DND-41 (cell line): ENCODE measurements around the gene PTMS.

Experiments used
- ATAC-seq: fragments of 200-7000 bp; cut with Tn5 transposase; 3 replicates; pipeline ENCODE4 v1.9.1; 2021; ENCODE audit warnings: low read depth; ENCODE audit not compliant: insufficient read depth
- DNase-seq: peaks from one replicate; pipeline ENCODE4 v3.0.0-alpha.2; 2020
- H2AFZ ChIP-seq: 2 replicates; pipeline ENCODE4 v1.6.0; 2012; ENCODE audit warnings: low read depth, low read length
- H3K27ac ChIP-seq: 2 replicates; pipeline ENCODE4 v1.5.1; 2012; ENCODE audit warnings: low read length, inconsistent platforms
- H3K27me3 ChIP-seq: fragments of 200-600 bp; sonication (generic); 2 replicates; pipeline ENCODE4 v1.6.0; 2012; ENCODE audit warnings: low read length, mild to moderate bottlenecking, inconsistent platforms; ENCODE audit not compliant: insufficient read depth, poor library complexity
- H3K36me3 ChIP-seq: 2 replicates; pipeline ENCODE4 v1.5.1; 2012; ENCODE audit warnings: low read length, inconsistent platforms; ENCODE audit not compliant: insufficient read depth
- H3K4me1 ChIP-seq: 2 replicates; pipeline ENCODE4 v1.5.1; 2012; ENCODE audit warnings: mild to moderate bottlenecking, low read length; ENCODE audit not compliant: insufficient read depth
- H3K4me2 ChIP-seq: 2 replicates; pipeline ENCODE4 v1.6.0; 2012; ENCODE audit warnings: mild to moderate bottlenecking, moderate library complexity, low read length, inconsistent platforms; ENCODE audit not compliant: insufficient read depth
- H3K4me3 ChIP-seq, 2 experiments: fragments of 200-600 bp in 1 of 2; shearing (Covaris generic) in 1 of 2; 2 replicates each; pipeline ENCODE4 v1.5.1; 2012 to 2016; ENCODE audit warnings: inconsistent platforms in 2 of 2, low read length in 2 of 2, mild to moderate bottlenecking in 2 of 2, low read depth in 1 of 2, moderate library complexity in 1 of 2
- H3K79me2 ChIP-seq: 2 replicates; pipeline ENCODE4 v1.6.0; 2012; ENCODE audit warnings: low read length, inconsistent platforms; ENCODE audit not compliant: insufficient read depth
- H3K9ac ChIP-seq: 2 replicates; pipeline ENCODE4 v1.6.0; 2012; ENCODE audit warnings: low read depth, mild to moderate bottlenecking, inconsistent platforms, low read length, moderate library complexity
- H3K9me3 ChIP-seq: 2 replicates; pipeline ENCODE4 v1.5.1; 2012; ENCODE audit warnings: low read length, moderate library complexity, mild to moderate bottlenecking, inconsistent platforms; ENCODE audit not compliant: insufficient read depth, severe bottlenecking
- H4K20me1 ChIP-seq: 2 replicates; pipeline ENCODE4 v1.6.0; 2012; ENCODE audit warnings: low read length; ENCODE audit not compliant: insufficient read depth
- CTCF ChIP-seq: IDR thresholded peaks from 2 replicates; pipeline ENCODE4 v1.5.1; 2012; ENCODE audit warnings: borderline replicate concordance, low read length, moderate library complexity, mild to moderate bottlenecking; ENCODE audit not compliant: poor library complexity, severe bottlenecking; ENCODE audit errors: extremely low read depth
- EZH2 ChIP-seq: IDR thresholded peaks from 3 replicates; pipeline ENCODE4 v1.6.1; 2012; ENCODE audit warnings: borderline replicate concordance, low read depth, mild to moderate bottlenecking, moderate library complexity, low read length, inconsistent platforms; ENCODE audit not compliant: severe bottlenecking

Gene PTMS

DNA sequence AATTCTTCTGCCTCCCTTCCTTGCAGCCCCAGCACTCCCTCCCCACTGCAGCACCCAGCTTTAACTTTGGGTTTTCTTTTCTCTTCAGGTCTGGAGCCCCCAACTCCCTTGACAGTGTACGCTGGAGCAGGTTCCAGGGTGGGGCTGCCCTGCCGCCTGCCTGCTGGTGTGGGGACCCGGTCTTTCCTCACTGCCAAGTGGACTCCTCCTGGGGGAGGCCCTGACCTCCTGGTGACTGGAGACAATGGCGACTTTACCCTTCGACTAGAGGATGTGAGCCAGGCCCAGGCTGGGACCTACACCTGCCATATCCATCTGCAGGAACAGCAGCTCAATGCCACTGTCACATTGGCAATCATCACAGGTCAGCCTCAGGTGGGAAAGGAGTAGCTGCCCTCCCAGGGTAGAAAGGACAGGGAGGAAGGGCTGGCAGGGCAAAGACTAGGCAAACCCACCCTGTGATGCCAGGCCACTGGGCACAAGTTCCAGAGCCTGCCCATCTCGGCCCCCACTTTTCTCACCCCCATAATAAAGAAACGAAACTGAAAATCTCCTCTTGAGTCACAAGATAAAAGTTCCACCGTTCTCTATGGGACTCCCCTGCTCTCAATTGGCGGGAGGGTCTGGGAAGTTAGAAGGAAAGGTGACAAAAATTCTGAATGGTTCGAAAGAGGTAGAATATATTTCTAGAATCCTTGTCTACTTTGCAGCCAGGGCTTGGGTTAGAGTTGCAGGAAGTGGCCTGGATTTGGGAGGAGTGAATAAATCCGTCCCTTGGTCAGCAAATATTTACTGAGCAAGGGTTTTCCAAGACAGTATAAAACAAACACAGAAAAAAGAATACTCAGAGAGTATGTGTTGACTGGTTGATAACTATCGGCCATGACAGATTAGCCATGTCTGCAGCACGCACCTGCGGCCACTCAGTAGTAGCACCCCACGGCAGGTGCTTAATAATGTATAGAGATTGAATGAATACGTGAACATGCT is 9.3 kb downstream of the PTMS start:
- H2AFZ ChIP-seq: no peak overlapping the region
- peaks cover 11% of the 10 kb centered on the region for H3K4me1 ChIP-seq
- no peak overlapping the region for H3K27ac ChIP-seq
- H3K9ac ChIP-seq: no peak overlapping the region
- DNase-seq (no peak), ATAC-seq (no peak)
- TF ChIP-seq CTCF (no peak), EZH2 (no peak)
- no peaks in the 10 kb centered on the region for H3K79me2 ChIP-seq
- no peak overlapping the region for H3K4me2 ChIP-seq
- no peaks in the 10 kb centered on the region for H4K20me1 ChIP-seq
- H3K4me3 ChIP-seq: no peak overlapping the region
- no peaks in the 10 kb centered on the region for H3K9me3 ChIP-seq
- H3K36me3 ChIP-seq: no peaks in the 10 kb centered on the region
- H3K27me3 ChIP-seq: peaks cover 2% of the 10 kb centered on the region

- no peaks in the 10 kb centered on the region for H4K20me1 ChIP-seq
- no peaks in the 10 kb centered on the region for H3K79me2 ChIP-seq
- no peak overlapping the region for H3K27ac ChIP-seq
- no peak overlapping the region for H2AFZ ChIP-seq
- no peak overlapping the region for H3K4me3 ChIP-seq
- no peak overlapping the region for H3K9ac ChIP-seq
- H3K27me3 ChIP-seq: peaks cover 2% of the 10 kb centered on the region
- no peaks in the 10 kb centered on the region for H3K9me3 ChIP-seq
- no peaks in the 10 kb centered on the region for H3K36me3 ChIP-seq
- DNase-seq (no peak), ATAC-seq (no peak)
- no peak for TF ChIP-seq CTCF
- H3K4me1 ChIP-seq: peaks cover 15% of the 10 kb centered on the region
- no peak overlapping the region for H3K4me2 ChIP-seq
These were observed 11.2 kb downstream of the PTMS start for GRCh38 chr12:6777386-6777785.

- Histone ChIP-seq H4K20me1 (no peaks in the 10 kb centered on the region), H3K36me3 (no peaks in the 10 kb centered on the region), H3K4me1 (peaks cover 23% of the 10 kb centered on the region), H3K79me2 (no peaks in the 10 kb centered on the region), H3K4me3 (peak overlapping the region in 1 of 2 experiments; percentile 44; a peak in 1 of 4 replicates), H3K27ac (no peak overlapping the region), H3K27me3 (peaks cover 2% of the 10 kb centered on the region), H3K4me2 (peak overlapping the region; percentile 63), H3K9ac (no peak overlapping the region), H2AFZ (0 out of 2 replicates have a peak overlapping the region, but pooled peaks have one; percentile 44), H3K9me3 (no peaks in the 10 kb centered on the region)
- no peak for TF ChIP-seq EZH2
- TF ChIP-seq CTCF: no peak
- DNase-seq (no peak), ATAC-seq (no peak)
These were observed 12.0 kb downstream of the PTMS start for GRCh38 chr12:6778217-6778573.
